ENCODE data around the gene TFF2.
A peak's percentile ranks its signal among the peaks of the same experiment; 100 is the strongest.

Gene TFF2

GRCh38 chr21:42383331-42383730, 32.5 kb upstream of the TFF2 start:
- no peak for DNase-seq

GRCh38 chr21:42382915-42383314, 32.1 kb upstream of the TFF2 start:
- DNase-seq, result no peak

GRCh38 chr21:42381347-42381984, 30.7 kb upstream of the TFF2 start:
- peak; percentile 43 for DNase-seq

GRCh38 chr21:42379426-42380215, 28.8 kb upstream of the TFF2 start:
- no peak for DNase-seq

GRCh38 chr21:42378418-42378817, 27.6 kb upstream of the TFF2 start:
- DNase-seq, result no peak

- no peak for DNase-seq
Observed at GRCh38 chr21:42377951-42378340, 27.2 kb upstream of the TFF2 start.

GRCh38 chr21:42377211-42377950, 26.6 kb upstream of the TFF2 start:
- no peak for DNase-seq

GRCh38 chr21:42376338-42376982, 25.7 kb upstream of the TFF2 start:
- no peak for DNase-seq

- DNase-seq, result no peak
Observed at GRCh38 chr21:42375966-42376337, 25.2 kb upstream of the TFF2 start.

- DNase-seq, result no peak
Observed at GRCh38 chr21:42375506-42375905, 24.7 kb upstream of the TFF2 start.

GRCh38 chr21:42374864-42375499, 24.2 kb upstream of the TFF2 start:
- no peak for DNase-seq

- DNase-seq, result no peak
Observed at GRCh38 chr21:42374457-42374856, 23.7 kb upstream of the TFF2 start.

GRCh38 chr21:42373908-42374455, 23.2 kb upstream of the TFF2 start:
- DNase-seq, result no peak

GRCh38 chr21:42373196-42373907, 22.6 kb upstream of the TFF2 start:
- DNase-seq, result peak; percentile 52

- no peak for DNase-seq
Observed at GRCh38 chr21:42370894-42371654, 20.3 kb upstream of the TFF2 start.

- no peak for DNase-seq
Observed at GRCh38 chr21:42369821-42370220, 19.0 kb upstream of the TFF2 start.

GRCh38 chr21:42367367-42368165, 16.8 kb upstream of the TFF2 start:
- no peak for DNase-seq

- no peak for DNase-seq
Observed at GRCh38 chr21:42366292-42367010, 15.7 kb upstream of the TFF2 start, which contains the start of gene TFF1. Gene TFF1, minus strand, starts transcription at chr21:42366535. Its CDS starts 40 bp downstream, at chr21:42366495.

GRCh38 chr21:42365770-42366169, 15.0 kb upstream of the TFF2 start:
- no peak for DNase-seq

Data from stimulated activated CD4-positive, alpha-beta T cell treated with anti-CD3 and anti-CD28 coated beads, Interleukin-15, amount 100 ng/mL, for 24 hours (primary cell).